Tibial nerve (tissue), 3 donors: ENCODE measurements around the gene PTPRD.

Source experiments
- CTCF ChIP-seq, 5 experiments: fragments of 200-600 bp in 3 of 5; fragments of 450-650 bp in 2 of 5; sonication (generic) in 3 of 5; IDR thresholded peaks; one replicate each; pipeline ENCODE4 v1.5.1; 2016 to 2019; ENCODE audit warnings: antibody characterized with exemption in 5 of 5, mild to moderate bottlenecking in 3 of 5, moderate library complexity in 2 of 5
- POLR2A ChIP-seq, 2 donors: fragments of 450-650 bp; IDR thresholded peaks; one replicate each; pipeline ENCODE4 v1.6.1; 2017; ENCODE audit warnings: antibody characterized with exemption in 2 of 2, mild to moderate bottlenecking in 2 of 2, moderate library complexity in 2 of 2

GRCh38 chr9:9337129-9337528 is 1275.7 kb downstream of the PTPRD start:
- TF ChIP-seq CTCF (IDR thresholded peaks at IDR 0.05) (no peak), POLR2A (IDR thresholded peaks at IDR 0.05) (no peak)
